Breast epithelium (tissue), 3 donors: ENCODE measurements around the gene KIAA1549.

ENCODE experiments used
- CTCF ChIP-seq, 3 donors: fragments of 450-650 bp; IDR thresholded peaks; one replicate each; pipeline ENCODE4 v1.5.1; 2016 to 2017; ENCODE audit warnings: antibody characterized with exemption in 3 of 3, mild to moderate bottlenecking in 3 of 3, moderate library complexity in 3 of 3
- POLR2A ChIP-seq: fragments of 450-650 bp; IDR thresholded peaks from one replicate; pipeline ENCODE4 v1.6.1; 2016; ENCODE audit warnings: antibody characterized with exemption, mild to moderate bottlenecking, moderate library complexity
- POLR2AphosphoS5 ChIP-seq, 3 donors: sonication (generic); formaldehyde crosslinking; IDR thresholded peaks; one replicate each; pipeline ENCODE4 v1.6.1; 2017; ENCODE audit warnings: antibody characterized with exemption in 3 of 3

GRCh38 chr7:138963675-138964074, 17.5 kb downstream of the KIAA1549 start:
- TF ChIP-seq CTCF (IDR thresholded peaks at IDR 0.05) (no peak), POLR2A (no peak), POLR2AphosphoS5 (IDR thresholded peaks at IDR 0.05) (no peak)
